Head of caudate nucleus (tissue), 42 donors: ENCODE results near the gene CHMP1A.

ENCODE experiments used
- DNase-seq, 42 donors: peaks; one replicate each; pipeline versions ENCODE4 v3.0.0 to v3.0.0-alpha.2; 2020 to 2021; ENCODE audit warnings: mixed read lengths in 7 of 42
- intact Hi-C: fragments of 100-400 bp; cut with DNase I; formaldehyde crosslinking; loops from one replicate; pipeline ENCODE4 v1.15.0; 2022

Gene CHMP1A

GRCh38 chr16:89596957-89597649, 60.4 kb downstream of the CHMP1A start:
- intact Hi-C loops: no loop called here
- DNase-seq: no peak

- intact Hi-C loops: no loop called here
- no peak for DNase-seq
Measured at GRCh38 chr16:89596061-89596689, 61.3 kb downstream of the CHMP1A start.

GRCh38 chr16:89595330-89596060, 62.0 kb downstream of the CHMP1A start:
- DNase-seq: no peak
- intact Hi-C loops: no loop called here
